HepG2 (cell line): Measurements from ENCODE around the gene VRK1.

Source experiments
- CEBPB ChIP-seq: IDR thresholded peaks from 2 replicates; pipeline ENCODE4 v1.6.1; 2011; ENCODE audit warnings: low read depth, low read length, improper control_type of control experiment, borderline replicate concordance
- MEF2D ChIP-seq: sonication (generic); formaldehyde crosslinking; IDR thresholded peaks from 2 replicates; pipeline ENCODE4 v1.5.1; 2020; ENCODE audit warnings: mild to moderate bottlenecking, missing genetic modification reagents
- MXI1 ChIP-seq: IDR thresholded peaks from 3 replicates; pipeline ENCODE4 v1.6.1; 2012; ENCODE audit warnings: low read depth, low read length, inconsistent platforms, borderline replicate concordance
- SP1 ChIP-seq, 2 experiments: fragments of 450-650 bp in 1 of 2; sonication (generic) in 1 of 2; formaldehyde crosslinking in 1 of 2; IDR thresholded peaks; 2 replicates each; pipeline versions ENCODE4 v1.4.0 to v1.6.1; 2016 to 2020; ENCODE audit warnings: missing genetic modification reagents in 1 of 2
- STAG1 ChIP-seq: sonication (generic); formaldehyde crosslinking; IDR thresholded peaks from 2 replicates; pipeline ENCODE4 v1.4.0; 2020; ENCODE audit warnings: missing genetic modification reagents
- TF ChIP-seq, protein P1 (sequence below): sonication (generic); formaldehyde crosslinking; IDR thresholded peaks from 2 replicates; pipeline ENCODE4 v1.5.0; 2020; ENCODE audit warnings: mild to moderate bottlenecking, missing genetic modification reagents, moderate library complexity
- TF ChIP-seq, protein P2 (sequence below): sonication (generic); formaldehyde crosslinking; IDR thresholded peaks from 2 replicates; pipeline ENCODE4 v1.8.0; 2022; ENCODE audit warnings: mild to moderate bottlenecking, missing genetic modification reagents; ENCODE audit not compliant: insufficient replicate concordance

DNA sequence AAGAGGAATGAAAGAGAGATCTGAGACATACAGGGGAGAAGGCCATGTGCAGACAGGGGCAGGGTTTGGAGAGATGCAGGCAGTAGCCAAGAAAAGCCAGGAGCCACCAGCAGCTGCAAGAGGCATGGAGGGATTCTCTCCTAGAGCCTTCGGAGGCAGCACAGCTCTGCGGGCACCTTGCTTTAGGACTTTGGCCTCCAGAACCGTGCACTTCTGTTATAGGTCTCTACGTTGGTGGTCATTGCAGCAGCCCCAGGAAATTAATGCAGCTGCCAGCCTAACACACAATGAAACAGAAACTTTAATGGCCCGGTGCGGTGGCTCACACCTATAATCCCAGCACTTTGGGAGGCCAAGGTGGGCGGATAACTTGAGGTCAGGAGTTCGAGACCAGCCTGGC, 14.7 kb upstream of the VRK1 start:
- TF ChIP-seq, protein P1, sequence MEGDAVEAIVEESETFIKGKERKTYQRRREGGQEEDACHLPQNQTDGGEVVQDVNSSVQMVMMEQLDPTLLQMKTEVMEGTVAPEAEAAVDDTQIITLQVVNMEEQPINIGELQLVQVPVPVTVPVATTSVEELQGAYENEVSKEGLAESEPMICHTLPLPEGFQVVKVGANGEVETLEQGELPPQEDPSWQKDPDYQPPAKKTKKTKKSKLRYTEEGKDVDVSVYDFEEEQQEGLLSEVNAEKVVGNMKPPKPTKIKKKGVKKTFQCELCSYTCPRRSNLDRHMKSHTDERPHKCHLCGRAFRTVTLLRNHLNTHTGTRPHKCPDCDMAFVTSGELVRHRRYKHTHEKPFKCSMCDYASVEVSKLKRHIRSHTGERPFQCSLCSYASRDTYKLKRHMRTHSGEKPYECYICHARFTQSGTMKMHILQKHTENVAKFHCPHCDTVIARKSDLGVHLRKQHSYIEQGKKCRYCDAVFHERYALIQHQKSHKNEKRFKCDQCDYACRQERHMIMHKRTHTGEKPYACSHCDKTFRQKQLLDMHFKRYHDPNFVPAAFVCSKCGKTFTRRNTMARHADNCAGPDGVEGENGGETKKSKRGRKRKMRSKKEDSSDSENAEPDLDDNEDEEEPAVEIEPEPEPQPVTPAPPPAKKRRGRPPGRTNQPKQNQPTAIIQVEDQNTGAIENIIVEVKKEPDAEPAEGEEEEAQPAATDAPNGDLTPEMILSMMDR: no peak
- TF ChIP-seq, protein P2, sequence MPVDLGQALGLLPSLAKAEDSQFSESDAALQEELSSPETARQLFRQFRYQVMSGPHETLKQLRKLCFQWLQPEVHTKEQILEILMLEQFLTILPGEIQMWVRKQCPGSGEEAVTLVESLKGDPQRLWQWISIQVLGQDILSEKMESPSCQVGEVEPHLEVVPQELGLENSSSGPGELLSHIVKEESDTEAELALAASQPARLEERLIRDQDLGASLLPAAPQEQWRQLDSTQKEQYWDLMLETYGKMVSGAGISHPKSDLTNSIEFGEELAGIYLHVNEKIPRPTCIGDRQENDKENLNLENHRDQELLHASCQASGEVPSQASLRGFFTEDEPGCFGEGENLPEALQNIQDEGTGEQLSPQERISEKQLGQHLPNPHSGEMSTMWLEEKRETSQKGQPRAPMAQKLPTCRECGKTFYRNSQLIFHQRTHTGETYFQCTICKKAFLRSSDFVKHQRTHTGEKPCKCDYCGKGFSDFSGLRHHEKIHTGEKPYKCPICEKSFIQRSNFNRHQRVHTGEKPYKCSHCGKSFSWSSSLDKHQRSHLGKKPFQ (CRISPR knock-in tag): no peak
- TF ChIP-seq MEF2D (CRISPR knock-in tag) (no peak), SP1 (IDR thresholded peaks at IDR 0.05) (no peak), SP1 (CRISPR knock-in tag; IDR thresholded peaks at IDR 0.05) (no peak), STAG1 (CRISPR knock-in tag) (no peak), CEBPB (no peak), MXI1 (no peak)
